ENCODE results near the gene CDK16. TPM values are rescaled to one million over a fixed set of nuclear protein-coding genes. Genes with fewer than 3 reads are reported as not detected.
A peak's percentile ranks its signal among the peaks of the same experiment; 100 is the strongest.

CDK16 gene
- total RNA-seq, 2 donors from 2014 or later = 167 to 245 TPM

GRCh38 chrX:47218920-47219815 lies 687 bp downstream of the CDK16 start:
- Histone ChIP-seq H3K36me3 (ENCODE audit: control insufficient read depth, insufficient read depth, low read length) (peaks cover 24% of the 10 kb centered on the region), H3K27me3 (ENCODE audit: control insufficient read depth, insufficient read depth, low read length, poor library complexity, severe bottlenecking) (no peaks in the 10 kb centered on the region), H3K4me3 (ENCODE audit: low read length) (peak overlapping the region; percentile 90), H3K27ac (ENCODE audit: low read depth, low read length) (peak overlapping the region; percentile 98), H3K9ac (ENCODE audit: extremely low read depth, low read length, poor library complexity, severe bottlenecking) (peak overlapping the region; percentile 87), H3K4me1 (ENCODE audit: control insufficient read depth, insufficient read depth, low read length) (no peaks in the 10 kb centered on the region), H3K9me3 (ENCODE audit: control insufficient read depth, low read length) (no peaks in the 10 kb centered on the region)
- H3K36me3 Mint-ChIP-seq (ENCODE audit: low read depth) = peaks cover 55% of the 10 kb centered on the region
- 0 to 4% methylated on average over 2 to 50 of the region's 60 CpGs for WGBS, 2 experiments (ENCODE audit: insufficient coverage in 1 of 2, insufficient read length in 1 of 2)
- H3K4me1 Mint-ChIP-seq = peaks cover 36% of the 10 kb centered on the region
- peak overlapping the region; percentile 88 for H3K4me3 Mint-ChIP-seq
- no peaks in the 10 kb centered on the region for H3K27me3 Mint-ChIP-seq (ENCODE audit: insufficient read depth)
- TF ChIP-seq CTCF (conservative IDR thresholded peaks at IDR 0.05) = no peak
- peak; percentile 77 for DNase-seq
- H3K27ac Mint-ChIP-seq = peak overlapping the region; percentile 76
- H3K9me3 Mint-ChIP-seq = no peaks in the 10 kb centered on the region

DNA sequence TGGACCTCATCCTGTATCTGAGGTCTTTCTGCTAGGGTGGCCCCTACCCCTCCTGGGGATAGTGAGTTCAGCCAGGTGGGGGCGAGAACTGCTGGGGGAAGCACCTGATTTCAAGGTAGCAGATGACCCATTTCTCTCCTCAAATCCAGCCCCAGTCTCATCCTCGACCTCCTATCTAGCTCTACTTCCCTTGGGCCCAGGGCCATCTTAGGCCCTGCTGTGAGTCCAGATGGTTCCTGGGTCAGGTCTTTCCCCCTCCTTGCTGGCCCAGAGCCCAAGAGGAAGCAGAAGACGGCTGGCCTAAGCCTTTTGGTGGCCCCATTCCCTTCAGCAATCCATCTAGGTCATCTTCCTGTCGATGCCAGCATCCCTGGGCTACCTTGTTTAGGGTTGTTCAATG lies 3.3 kb downstream of the CDK16 start:
- H3K9me3 Mint-ChIP-seq = no peaks in the 10 kb centered on the region
- WGBS, 2 experiments (ENCODE audit: insufficient coverage in 1 of 2, insufficient read length in 1 of 2) = 93% methylated on average over 4 of the region's 4 CpGs; no CpG with 5 or more reads in 1 of the 2 experiments
- no peak overlapping the region for H3K27ac Mint-ChIP-seq
- no peak overlapping the region for H3K4me3 Mint-ChIP-seq
- Histone ChIP-seq H3K4me3 (ENCODE audit: low read length) (no peak overlapping the region), H3K4me1 (ENCODE audit: control insufficient read depth, insufficient read depth, low read length) (no peaks in the 10 kb centered on the region), H3K36me3 (ENCODE audit: control insufficient read depth, insufficient read depth, low read length) (peaks cover 35% of the 10 kb centered on the region), H3K9me3 (ENCODE audit: control insufficient read depth, low read length) (no peaks in the 10 kb centered on the region), H3K9ac (ENCODE audit: extremely low read depth, low read length, poor library complexity, severe bottlenecking) (no peak overlapping the region), H3K27me3 (ENCODE audit: control insufficient read depth, insufficient read depth, low read length, poor library complexity, severe bottlenecking) (no peaks in the 10 kb centered on the region), H3K27ac (ENCODE audit: low read depth, low read length) (no peak overlapping the region)
- TF ChIP-seq CTCF (conservative IDR thresholded peaks at IDR 0.05) = no peak
- H3K4me1 Mint-ChIP-seq = peaks cover 26% of the 10 kb centered on the region
- no peaks in the 10 kb centered on the region for H3K27me3 Mint-ChIP-seq (ENCODE audit: insufficient read depth)
- H3K36me3 Mint-ChIP-seq (ENCODE audit: low read depth) = peaks cover 55% of the 10 kb centered on the region
- DNase-seq = no peak

DNA sequence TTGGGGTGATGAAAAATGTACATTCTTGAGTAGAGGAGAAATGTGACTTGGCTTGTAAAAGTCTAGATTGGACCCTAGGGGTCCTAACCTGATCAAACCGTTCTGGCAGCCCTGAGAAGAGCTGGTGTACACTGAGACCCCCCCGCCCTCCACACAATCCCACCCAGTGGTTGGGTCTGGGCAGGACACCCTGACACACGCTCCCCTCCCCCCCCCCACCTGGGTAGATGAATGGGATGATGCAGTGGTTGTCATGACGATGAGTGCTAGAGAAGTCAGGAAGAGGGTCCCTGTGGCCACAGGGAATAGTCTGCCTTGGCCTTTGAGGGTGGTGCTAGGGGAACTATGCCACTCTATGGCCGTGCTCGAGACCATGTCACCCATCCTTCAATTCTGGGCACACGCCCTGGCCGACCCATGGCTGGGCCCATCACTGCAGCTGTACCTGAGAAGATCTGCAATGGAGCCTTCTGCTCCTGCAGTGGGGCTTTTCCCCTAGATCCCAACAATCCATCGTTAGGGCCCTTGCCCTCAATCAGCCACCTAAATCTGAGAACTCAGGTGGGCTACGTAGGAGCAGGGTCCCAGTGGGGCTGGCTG lies 4.4 kb downstream of the CDK16 start:
- H3K36me3 ChIP-seq (ENCODE audit: control insufficient read depth, insufficient read depth, low read length) = peaks cover 44% of the 10 kb centered on the region
- no peak overlapping the region for H3K27ac Mint-ChIP-seq
- no peak overlapping the region for H3K4me3 Mint-ChIP-seq
- H3K36me3 Mint-ChIP-seq (ENCODE audit: low read depth) = peaks cover 62% of the 10 kb centered on the region
- H3K4me1 ChIP-seq (ENCODE audit: control insufficient read depth, insufficient read depth, low read length) = no peaks in the 10 kb centered on the region
- H3K9me3 Mint-ChIP-seq = no peaks in the 10 kb centered on the region
- no peak overlapping the region for H3K9ac ChIP-seq (ENCODE audit: extremely low read depth, low read length, poor library complexity, severe bottlenecking)
- WGBS, 2 experiments (ENCODE audit: insufficient coverage in 1 of 2, insufficient read length in 1 of 2) = 97% methylated on average over 6 of the region's 10 CpGs; no CpG with 5 or more reads in 1 of the 2 experiments
- no peaks in the 10 kb centered on the region for H3K9me3 ChIP-seq (ENCODE audit: control insufficient read depth, low read length)
- H3K4me1 Mint-ChIP-seq = peaks cover 18% of the 10 kb centered on the region
- no peaks in the 10 kb centered on the region for H3K27me3 Mint-ChIP-seq (ENCODE audit: insufficient read depth)
- H3K27me3 ChIP-seq (ENCODE audit: control insufficient read depth, insufficient read depth, low read length, poor library complexity, severe bottlenecking) = no peaks in the 10 kb centered on the region
- peak; percentile 73 for DNase-seq
- peak; percentile 41 for TF ChIP-seq CTCF (conservative IDR thresholded peaks at IDR 0.05)
- no peak overlapping the region for H3K27ac ChIP-seq (ENCODE audit: low read depth, low read length)
- no peak overlapping the region for H3K4me3 ChIP-seq (ENCODE audit: low read length)
